Large intestine (tissue), 3 donors: ENCODE data around the gene ESYT1. TPM values are rescaled to one million over a fixed set of nuclear protein-coding genes. Genes with fewer than 3 reads are reported as not detected.

Experiments
- DNase-seq, 2 donors: peaks; one replicate each; pipeline versions ENCODE4 v3.0.0 to v3.0.0-alpha.2; 2013
- H3K27ac ChIP-seq: one replicate; pipeline ENCODE4 v1.5.1; 2013; ENCODE audit warnings: low read length
- H3K27me3 ChIP-seq: 2 replicates; pipeline ENCODE4 v1.6.1; 2013; ENCODE audit warnings: low read length; ENCODE audit not compliant: control insufficient read depth, insufficient read depth
- H3K36me3 ChIP-seq: 2 replicates; pipeline ENCODE4 v1.6.1; 2013; ENCODE audit warnings: low read length; ENCODE audit not compliant: control insufficient read depth, insufficient read depth
- H3K4me1 ChIP-seq: one replicate; pipeline ENCODE4 v1.6.1; 2013; ENCODE audit warnings: low read length; ENCODE audit not compliant: control insufficient read depth, insufficient read depth
- H3K4me3 ChIP-seq: one replicate; pipeline ENCODE4 v1.5.1; 2013; ENCODE audit warnings: low read length
- H3K9me3 ChIP-seq: one replicate; pipeline ENCODE4 v1.6.1; 2013; ENCODE audit warnings: mild to moderate bottlenecking, low read depth, low read length, moderate library complexity; ENCODE audit not compliant: control insufficient read depth
- WGBS: methylation state at CpG from one replicate; pipeline ENCODE4 v1.1.5; 2013; ENCODE audit warnings: low lambda C conversion rate; ENCODE audit not compliant: insufficient coverage; 5-methylcytosine and 5-hydroxymethylcytosine counted together
- polyA plus RNA-seq: library from polyadenylated mRNA; unstranded; fragments of 120-200 nt; gene quantifications from one replicate; pipeline ENCODE4 v1.2.1, GENCODE V29; 2013

ESYT1 gene
- polyA plus RNA-seq, 1 donor: 42.7 TPM

- H3K27me3 ChIP-seq: no peaks in the 10 kb centered on the region
- H3K4me3 ChIP-seq: peak overlapping the region; percentile 96
- H3K9me3 ChIP-seq: no peaks in the 10 kb centered on the region
- H3K27ac ChIP-seq: peak overlapping the region; percentile 72
- WGBS: no CpG with 5 or more reads among the region's 17 CpGs
- H3K4me1 ChIP-seq: peaks cover 9% of the 10 kb centered on the region
- peak in 1 of 2 donors; percentile 48 for DNase-seq
- H3K36me3 ChIP-seq: peaks cover 23% of the 10 kb centered on the region
Measured at GRCh38 chr12:56188778-56189098, 60.7 kb downstream of the ESYT1 start.

DNA sequence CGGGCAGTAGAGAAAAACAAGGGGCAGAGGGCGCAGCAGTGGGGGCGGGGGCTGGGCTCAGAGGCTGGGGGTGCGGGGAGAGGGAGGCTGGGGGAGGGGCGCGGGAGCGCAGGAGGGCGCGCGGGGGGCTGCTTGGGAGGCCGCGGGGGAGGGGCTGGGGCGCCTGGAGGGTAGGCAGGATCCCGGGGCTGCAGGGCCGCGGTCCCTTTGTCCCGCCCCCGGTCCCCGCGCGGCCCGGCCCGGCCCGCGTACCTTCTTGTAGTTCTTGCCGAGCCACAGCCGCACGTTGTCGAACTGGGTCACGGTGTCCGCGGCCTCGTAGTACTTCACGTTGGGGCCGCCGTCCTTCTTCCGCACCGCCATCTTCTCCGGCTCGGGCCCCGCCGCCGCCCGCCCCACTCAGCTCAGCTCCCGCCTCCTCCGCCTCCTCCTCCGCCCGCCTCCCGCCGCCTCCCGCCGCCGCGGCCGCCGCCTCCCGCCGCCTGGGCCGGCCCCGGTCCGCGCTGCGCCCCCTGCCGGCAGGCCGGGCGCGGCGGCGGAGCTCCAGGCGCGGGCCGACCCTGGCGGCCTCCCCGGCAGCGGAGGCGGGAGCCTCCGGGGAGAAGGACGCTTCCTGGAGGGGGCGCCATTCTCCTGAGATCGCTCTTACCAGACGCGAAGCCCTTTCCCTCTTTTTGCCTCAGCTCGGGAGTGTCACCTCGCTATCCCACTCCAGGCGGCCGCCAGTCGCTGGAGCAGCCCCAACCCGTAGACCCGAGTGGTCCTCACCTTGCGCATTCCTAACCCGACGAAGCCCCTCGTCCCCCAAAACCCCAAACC, 61.2 kb downstream of the ESYT1 start, which contains the start of gene SMARCC2:
SMARCC2 (minus strand) TSS at position 385 of the 819 bp plus-strand sequence; CDS start at position 363, 22 bp downstream.
- H3K4me3 ChIP-seq: peak within 1 kb of the TSS; percentile 96
- H3K9me3 ChIP-seq: no peaks in the 10 kb centered on the region
- no peaks in the 10 kb centered on the region for H3K27me3 ChIP-seq
- peaks cover 18% of the 10 kb centered on the region for H3K36me3 ChIP-seq
- WGBS: no CpG with 5 or more reads among the region's 93 CpGs
- peaks cover 9% of the 10 kb centered on the region for H3K4me1 ChIP-seq
- peak within 1 kb of the TSS; percentile 97 for H3K27ac ChIP-seq
- peak; percentile 87 to 90 for DNase-seq

- peaks cover 10% of the 10 kb centered on the region for H3K36me3 ChIP-seq
- H3K9me3 ChIP-seq: no peaks in the 10 kb centered on the region
- H3K27ac ChIP-seq: peak overlapping the region; percentile 97
- 0% methylated on average over 2 of the region's 42 CpGs for WGBS
- H3K27me3 ChIP-seq: no peaks in the 10 kb centered on the region
- DNase-seq: peak; percentile 90 to 92
- peak overlapping the region; percentile 82 for H3K4me3 ChIP-seq
- peaks cover 9% of the 10 kb centered on the region for H3K4me1 ChIP-seq
Measured at GRCh38 chr12:56189918-56190694, 62.0 kb downstream of the ESYT1 start.

DNA sequence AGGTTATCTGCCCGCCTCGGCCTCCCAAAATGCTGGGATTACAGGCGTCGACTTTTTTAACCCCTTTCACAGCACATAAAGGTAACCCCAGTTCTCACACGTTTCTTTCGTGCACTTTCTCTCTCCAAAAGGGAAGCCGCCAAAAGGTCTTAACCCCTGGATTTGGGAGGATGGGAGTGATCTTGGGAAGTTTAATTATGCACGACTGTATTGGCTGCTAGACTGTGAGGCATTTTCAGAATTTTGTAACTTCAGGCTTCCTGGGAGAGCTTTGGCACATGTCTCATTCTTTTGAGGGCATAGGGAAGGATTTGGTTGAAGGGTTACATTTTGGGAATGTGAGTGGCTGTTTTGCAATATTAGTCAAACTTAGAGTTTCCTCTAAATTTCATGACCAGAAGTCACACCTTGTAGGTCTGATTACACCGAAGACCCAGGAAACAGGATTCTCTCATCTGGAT, 62.7 kb downstream of the ESYT1 start:
- peak overlapping the region; percentile 82 for H3K4me3 ChIP-seq
- H3K36me3 ChIP-seq: peaks cover 4% of the 10 kb centered on the region
- WGBS: no CpG with 5 or more reads among the region's 9 CpGs
- H3K27me3 ChIP-seq: no peaks in the 10 kb centered on the region
- H3K4me1 ChIP-seq: peaks cover 9% of the 10 kb centered on the region
- H3K9me3 ChIP-seq: no peaks in the 10 kb centered on the region
- H3K27ac ChIP-seq: peak overlapping the region; percentile 97
- DNase-seq: peak in 1 of 2 donors; percentile 29

DNA sequence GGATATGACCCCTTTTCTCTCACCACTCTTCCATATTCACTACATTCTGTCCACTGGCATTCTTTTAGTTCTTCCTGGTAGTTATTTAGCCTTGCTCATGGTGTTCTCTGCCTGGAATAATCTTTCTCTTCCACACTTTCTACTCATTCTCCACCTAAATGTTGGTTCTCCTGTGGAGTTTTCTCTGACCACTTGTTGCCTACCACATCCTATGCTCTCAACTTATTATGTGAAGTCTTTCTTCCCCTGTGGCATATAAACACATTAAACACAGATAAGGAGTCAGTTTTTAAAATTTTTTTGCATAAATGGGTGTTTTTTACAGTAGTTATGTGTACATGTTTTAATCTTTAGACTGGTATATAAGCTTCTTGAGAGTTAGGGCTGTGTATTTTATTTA, 64.5 kb downstream of the ESYT1 start:
- no peak overlapping the region for H3K4me3 ChIP-seq
- peaks cover 4% of the 10 kb centered on the region for H3K4me1 ChIP-seq
- H3K36me3 ChIP-seq: no peaks in the 10 kb centered on the region
- no peaks in the 10 kb centered on the region for H3K27me3 ChIP-seq
- no peaks in the 10 kb centered on the region for H3K9me3 ChIP-seq
- no peak overlapping the region for H3K27ac ChIP-seq
- no peak for DNase-seq

- no peak overlapping the region for H3K27ac ChIP-seq
- no peaks in the 10 kb centered on the region for H3K27me3 ChIP-seq
- H3K36me3 ChIP-seq: no peaks in the 10 kb centered on the region
- H3K4me1 ChIP-seq: peaks cover 4% of the 10 kb centered on the region
- H3K9me3 ChIP-seq: no peaks in the 10 kb centered on the region
- WGBS: 67% methylated on average over 1 of the region's 1 CpG
- peak; percentile 64 to 70 for DNase-seq
- no peak overlapping the region for H3K4me3 ChIP-seq
Measured at GRCh38 chr12:56193025-56193578, 65.0 kb downstream of the ESYT1 start.

Other genes starting within 250 kb of the ESYT1 start
- gene PYM1, start 200.4 kb upstream of the ESYT1 start, polyA plus RNA-seq: 30.6 TPM
- 17.4 TPM for gene DGKA, start 197.1 kb upstream of the ESYT1 start, polyA plus RNA-seq
- 5.7 TPM for gene PMEL, start 162.2 kb upstream of the ESYT1 start, polyA plus RNA-seq
- gene CDK2, start 161.4 kb upstream of the ESYT1 start, polyA plus RNA-seq: 55.5 TPM
- 112 TPM for gene RAB5B, start 154.2 kb upstream of the ESYT1 start, polyA plus RNA-seq
- gene SUOX, start 131.0 kb upstream of the ESYT1 start, polyA plus RNA-seq: 44.1 TPM
- 13.5 TPM for gene IKZF4, start 107.2 kb upstream of the ESYT1 start, polyA plus RNA-seq
- 232 TPM for gene RPS26, start 86.3 kb upstream of the ESYT1 start, polyA plus RNA-seq
- gene ERBB3, start 48.1 kb upstream of the ESYT1 start, polyA plus RNA-seq: 326 TPM
- gene PA2G4, start 23.7 kb upstream of the ESYT1 start, polyA plus RNA-seq: 131 TPM
- 5,871 TPM for gene RPL41, start 11.6 kb upstream of the ESYT1 start, polyA plus RNA-seq
- 4.5 TPM for gene ZC3H10, start 10.0 kb upstream of the ESYT1 start, polyA plus RNA-seq
- 59.5 TPM for gene MYL6B, start 24.3 kb downstream of the ESYT1 start, polyA plus RNA-seq
- 1,754 TPM for gene MYL6, start 30.1 kb downstream of the ESYT1 start, polyA plus RNA-seq
- gene SMARCC2, start 61.2 kb downstream of the ESYT1 start, polyA plus RNA-seq: 70.7 TPM
- 32.2 TPM for gene RNF41, start 93.7 kb downstream of the ESYT1 start, polyA plus RNA-seq
- 29.1 TPM for gene NABP2, start 96.1 kb downstream of the ESYT1 start, polyA plus RNA-seq
- gene SLC39A5, start 101.8 kb downstream of the ESYT1 start, polyA plus RNA-seq: 524 TPM
- gene ANKRD52, start 130.1 kb downstream of the ESYT1 start, polyA plus RNA-seq: 25.1 TPM
- gene COQ10A, start 138.7 kb downstream of the ESYT1 start, polyA plus RNA-seq: 12.1 TPM
- 143 TPM for gene CS, start 172.1 kb downstream of the ESYT1 start, polyA plus RNA-seq
- gene CNPY2, start 187.7 kb downstream of the ESYT1 start, polyA plus RNA-seq: 179 TPM
- gene PAN2, start 205.7 kb downstream of the ESYT1 start, polyA plus RNA-seq: 85.5 TPM
- 0.75 TPM for gene IL23A, start 210.6 kb downstream of the ESYT1 start, polyA plus RNA-seq
- 124 TPM for gene STAT2, start 231.8 kb downstream of the ESYT1 start, polyA plus RNA-seq
- 0.06 TPM for gene APOF, start 234.6 kb downstream of the ESYT1 start, polyA plus RNA-seq